Heart left ventricle (tissue), 16 donors: Measurements from ENCODE around the gene NOVA2. TPM values are rescaled to one million over a fixed set of nuclear protein-coding genes. Genes with fewer than 3 reads are reported as not detected.

Experiments
- ATAC-seq, 4 donors: fragments of 200-7000 bp; cut with Tn5 transposase; one replicate each; pipeline ENCODE4 v1.9.1; 2020 to 2022; ENCODE audit warnings: moderate library complexity in 4 of 4, mild to moderate bottlenecking in 3 of 4, moderate number of reproducible peaks in 1 of 4
- DNase-seq, 5 donors: peaks; one replicate each; pipeline ENCODE4 v3.0.0-alpha.2; 2020
- H3K27ac ChIP-seq, 12 donors: fragments of 200-600 bp; sonication (generic) in 4 of 12; one replicate each; pipeline versions ENCODE4 v1.5.0 to v1.8.0; 2016 to 2022; ENCODE audit warnings: mild to moderate bottlenecking in 2 of 12
- H3K27me3 ChIP-seq, 9 donors: fragments of 200-600 bp; sonication (generic) in 2 of 9; one replicate each; pipeline versions ENCODE4 v1.5.1 to v1.8.0; 2016 to 2022; ENCODE audit warnings: mild to moderate bottlenecking in 3 of 9
- H3K36me3 ChIP-seq, 9 donors: fragments of 200-600 bp; sonication (generic) in 2 of 9; one replicate each; pipeline versions ENCODE4 v1.5.0 to v1.8.0; 2018 to 2022; ENCODE audit warnings: mild to moderate bottlenecking in 2 of 9
- H3K4me1 ChIP-seq, 12 donors: fragments of 200-600 bp; sonication (generic) in 4 of 12; one replicate each; pipeline versions ENCODE4 v1.5.0 to v1.8.0; 2016 to 2022; ENCODE audit warnings: mild to moderate bottlenecking in 3 of 12
- H3K4me3 ChIP-seq, 12 donors: fragments of 200-600 bp; sonication (generic) in 4 of 12; one replicate each; pipeline versions ENCODE4 v1.5.0 to v1.8.0; 2017 to 2022; ENCODE audit warnings: mild to moderate bottlenecking in 9 of 12, moderate library complexity in 4 of 12
- H3K9me3 ChIP-seq, 12 donors: fragments of 200-600 bp; sonication (generic) in 4 of 12; one replicate each; pipeline versions ENCODE4 v1.5.0 to v1.8.0; 2016 to 2022; ENCODE audit warnings: mild to moderate bottlenecking in 1 of 12
- POLR2A ChIP-seq, 2 donors: fragments of 450-650 bp; IDR thresholded peaks; one replicate each; pipeline ENCODE4 v1.6.1; 2017; ENCODE audit warnings: antibody characterized with exemption in 2 of 2, mild to moderate bottlenecking in 2 of 2, moderate library complexity in 2 of 2
- WGBS, 4 donors: extraction: QIAGEN DNeasy Blood & Tissue Kit in 2 of 4; methylation state at CpG; one replicate each; pipeline versions ENCODE4 v1.1.5 to v1.1.7; 2013 to 2018; 5-methylcytosine and 5-hydroxymethylcytosine counted together
- intact Hi-C, 10 donors: fragments of 100-400 bp; cut with DNase I; formaldehyde crosslinking; loops; one replicate each; pipeline versions ENCODE4 v1.11.1 to v1.14.2; 2022
- polyA plus RNA-seq, 2 donors: library from polyadenylated mRNA; stranded (reverse); fragments of 200-250 nt; gene quantifications; one replicate each; pipeline ENCODE4 v1.2.3, GENCODE V29; 2013
- total RNA-seq, 9 donors: library from RNA; depleted of rRNA in 2 of 9; stranded (reverse); fragments of >200 nt in 2 of 9; fragmentation: NEBNext Ultra II Directional in 3 of 9; extraction: Animal tissue kit (Norgen Biotek cat#: 25700) in 3 of 9; gene quantifications; one replicate each; pipeline versions ENCODE4 v1.1.0 to v1.2.4, GENCODE V29; 2016 to 2023
- TF ChIP-seq, protein P1 (sequence below), 12 donors: fragments of 200-600 bp; sonication (generic) in 4 of 12; IDR thresholded peaks; one replicate each; pipeline versions ENCODE4 v1.5.0 to v1.8.0; 2018 to 2022; ENCODE audit warnings: antibody characterized with exemption in 12 of 12, mild to moderate bottlenecking in 5 of 12
- donor health status: ischemic (EF 13 %, LVEDD 7.1; RV severe dilation, severe dysfunction).
- donor health status: healthy with polysubstance abuse.
- donor health status: DM: no; HTN: yes; CAD: no.
- donor health status: DM: no; HTN: no; CAD: no.
- donor health status: ischemic (EF 25% LVEDD 6.9; RV normal size, moderate dysfunction).
- donor health status: ischemic (EF 25% LVEDD 5.7; RV mildly dilated, moderate dysfunction).
- donor health status: healthy.
- donor health status: DM: yes; HTN: yes; CAD: no.
- donor health status: ischemic (EF 35%, LVEDD 5.7; RV mildly dilated, moderate dysfunction).
- donor health status: nonischemic (EF 11% LVEDD 7.7; RV severe dilation, severe dysfunction).
- donor health status: DM: yes; HTN: yes; CAD: no.
- donor health status: PGD.
- donor health status: ischemic (EF 29% LVEDD 5.4; RV normal size, mild dysfunction).
- donor health status: nonischemic (EF 23%, LVEDD 6.1; RV moderate dilation, normal function).

NOVA2 gene
- total and polyA plus RNA-seq, 11 donors = 2.2 to 10.0 (median 4.8) TPM

DNA sequence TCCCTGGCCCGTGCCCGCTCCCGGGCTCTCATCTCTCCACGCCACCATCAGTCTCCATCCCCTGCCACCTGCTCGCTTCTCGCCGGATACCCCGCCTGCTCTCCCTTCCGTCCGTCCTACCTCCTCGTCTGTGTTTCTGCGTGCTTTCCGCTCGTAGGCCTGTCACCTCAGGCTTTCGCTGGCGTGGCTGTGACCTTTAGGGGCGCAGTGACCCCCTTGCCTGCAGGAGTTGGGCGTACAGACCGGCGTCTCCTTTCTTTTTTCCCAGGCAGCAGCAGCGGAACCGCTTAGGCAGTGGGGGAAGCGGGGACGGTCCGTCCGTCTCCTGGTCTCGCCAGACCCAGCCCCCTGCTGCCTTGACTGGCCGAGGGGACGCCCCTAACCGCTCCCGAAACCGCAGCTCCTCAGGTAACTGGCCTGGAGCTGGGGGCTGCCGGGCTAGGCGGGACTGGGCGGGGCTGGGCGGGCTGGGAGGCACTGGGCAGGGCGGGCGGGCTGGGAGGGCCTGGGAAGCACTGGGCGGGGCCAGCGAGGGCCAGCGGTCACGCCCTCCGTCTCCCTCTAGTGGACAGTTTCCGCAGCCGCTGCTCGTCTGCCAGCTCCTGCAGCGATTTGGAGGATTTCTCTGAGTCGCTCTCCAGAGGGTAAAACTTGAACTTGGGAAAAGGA lies 42.9 kb upstream of the NOVA2 start:
- WGBS, 4 donors = 0 to 3% (median 1%) methylated on average over 40 to 48 of the region's 48 CpGs
- peak overlapping the region in 2 of 12 donors; percentile 33 to 51 for H3K27ac ChIP-seq

GRCh38 chr19:46015687-46016425 lies 42.2 kb upstream of the NOVA2 start:
- intact Hi-C loops = loop anchor here in 4 of 10 donors (2.0 to 10.0 kb wide), 5 partner anchors 89 to 154 kb away; partner anchors contain the start of genes FOXA3 (in 1 of the 4), MYPOP (in 1 of the 4) and SYMPK (in 1 of the 4)
- peaks cover 0 to 39% (median 14%) of the 10 kb centered on the region in 9 donors for H3K27me3 ChIP-seq
- H3K4me1 ChIP-seq = peaks cover 0 to 28% (median 13%) of the 10 kb centered on the region in 12 donors
- peak overlapping the region in 2 of 12 donors; percentile 33 to 51 for H3K27ac ChIP-seq
- ATAC-seq (peak in 3 of 4 donors; percentile 1 to 23 (median 5)), DNase-seq (peak in 1 of 5 donors; percentile 62)
- H3K4me3 ChIP-seq = peak overlapping the region; percentile 44 to 91 (median 72)
- WGBS, 4 donors = 3 to 9% (median 5%) methylated on average over 37 to 63 of the region's 63 CpGs
- TF ChIP-seq, protein P1, sequence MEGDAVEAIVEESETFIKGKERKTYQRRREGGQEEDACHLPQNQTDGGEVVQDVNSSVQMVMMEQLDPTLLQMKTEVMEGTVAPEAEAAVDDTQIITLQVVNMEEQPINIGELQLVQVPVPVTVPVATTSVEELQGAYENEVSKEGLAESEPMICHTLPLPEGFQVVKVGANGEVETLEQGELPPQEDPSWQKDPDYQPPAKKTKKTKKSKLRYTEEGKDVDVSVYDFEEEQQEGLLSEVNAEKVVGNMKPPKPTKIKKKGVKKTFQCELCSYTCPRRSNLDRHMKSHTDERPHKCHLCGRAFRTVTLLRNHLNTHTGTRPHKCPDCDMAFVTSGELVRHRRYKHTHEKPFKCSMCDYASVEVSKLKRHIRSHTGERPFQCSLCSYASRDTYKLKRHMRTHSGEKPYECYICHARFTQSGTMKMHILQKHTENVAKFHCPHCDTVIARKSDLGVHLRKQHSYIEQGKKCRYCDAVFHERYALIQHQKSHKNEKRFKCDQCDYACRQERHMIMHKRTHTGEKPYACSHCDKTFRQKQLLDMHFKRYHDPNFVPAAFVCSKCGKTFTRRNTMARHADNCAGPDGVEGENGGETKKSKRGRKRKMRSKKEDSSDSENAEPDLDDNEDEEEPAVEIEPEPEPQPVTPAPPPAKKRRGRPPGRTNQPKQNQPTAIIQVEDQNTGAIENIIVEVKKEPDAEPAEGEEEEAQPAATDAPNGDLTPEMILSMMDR (IDR thresholded peaks at IDR 0.05) = no peak
- TF ChIP-seq POLR2A (IDR thresholded peaks at IDR 0.05) = no peak
- peaks cover 0 to 8% (median 0%) of the 10 kb centered on the region in 9 donors for H3K36me3 ChIP-seq
- H3K9me3 ChIP-seq = no peaks in the 10 kb centered on the region

More for the DNA sequence above, 42.9 kb upstream of the NOVA2 start:
- intact Hi-C loops = loop anchor here in 4 of 10 donors (2.0 to 10.0 kb wide), 5 partner anchors 89 to 154 kb away; partner anchors contain the start of genes FOXA3 (in 1 of the 4), MYPOP (in 1 of the 4) and SYMPK (in 1 of the 4)
- H3K4me1 ChIP-seq = peaks cover 0 to 28% (median 13%) of the 10 kb centered on the region in 12 donors
- no peak for TF ChIP-seq POLR2A (IDR thresholded peaks at IDR 0.05)
- TF ChIP-seq, protein P1 (IDR thresholded peaks at IDR 0.05) = peak; percentile 82 to 98 (median 90)
- H3K36me3 ChIP-seq = peaks cover 0 to 8% (median 0%) of the 10 kb centered on the region in 9 donors
- no peaks in the 10 kb centered on the region for H3K9me3 ChIP-seq
- peak; percentile 79 to 89 (median 83) for DNase-seq
- ATAC-seq = peak; percentile 81 to 92 (median 86)
- H3K4me3 ChIP-seq = peak overlapping the region; percentile 44 to 91 (median 72)
- peaks cover 0 to 38% (median 14%) of the 10 kb centered on the region in 9 donors for H3K27me3 ChIP-seq

- Histone ChIP-seq H3K36me3 (peaks cover 0 to 8% (median 0%) of the 10 kb centered on the region in 9 donors), H3K4me3 (peak overlapping the region in 9 of 12 donors; percentile 4 to 91 (median 66)), H3K27ac (no peak overlapping the region), H3K4me1 (peaks cover 0 to 28% (median 13%) of the 10 kb centered on the region in 12 donors), H3K9me3 (no peaks in the 10 kb centered on the region), H3K27me3 (peaks cover 0 to 39% (median 14%) of the 10 kb centered on the region in 9 donors)
- TF ChIP-seq POLR2A (IDR thresholded peaks at IDR 0.05) = no peak
- TF ChIP-seq, protein P1 (IDR thresholded peaks at IDR 0.05) = peak in 1 of 12 donors; percentile 5
- intact Hi-C loops = loop anchor here in 3 of 10 donors (5.0 to 10.0 kb wide), 4 partner anchors 88 to 153 kb away; partner anchors contain the start of genes FOXA3 (in 1 of the 3), MYPOP (in 1 of the 3) and SYMPK (in 1 of the 3)
- 5 to 26% (median 19%) methylated on average over 22 to 74 of the region's 74 CpGs for WGBS, 4 donors
- peak in 3 of 4 donors; percentile 44 to 68 (median 55) for ATAC-seq
- DNase-seq = peak; percentile 37 to 84 (median 66)
Observed at GRCh38 chr19:46014941-46015686, 41.4 kb upstream of the NOVA2 start.
